GM18526 (cell line): ENCODE measurements around the gene PPM1F.

Experiments used
- POLR2A ChIP-seq: IDR thresholded peaks from 3 replicates; pipeline ENCODE4 v1.6.1; 2011; ENCODE audit not compliant: insufficient read length; ENCODE audit errors: extremely low read depth

Gene PPM1F

DNA sequence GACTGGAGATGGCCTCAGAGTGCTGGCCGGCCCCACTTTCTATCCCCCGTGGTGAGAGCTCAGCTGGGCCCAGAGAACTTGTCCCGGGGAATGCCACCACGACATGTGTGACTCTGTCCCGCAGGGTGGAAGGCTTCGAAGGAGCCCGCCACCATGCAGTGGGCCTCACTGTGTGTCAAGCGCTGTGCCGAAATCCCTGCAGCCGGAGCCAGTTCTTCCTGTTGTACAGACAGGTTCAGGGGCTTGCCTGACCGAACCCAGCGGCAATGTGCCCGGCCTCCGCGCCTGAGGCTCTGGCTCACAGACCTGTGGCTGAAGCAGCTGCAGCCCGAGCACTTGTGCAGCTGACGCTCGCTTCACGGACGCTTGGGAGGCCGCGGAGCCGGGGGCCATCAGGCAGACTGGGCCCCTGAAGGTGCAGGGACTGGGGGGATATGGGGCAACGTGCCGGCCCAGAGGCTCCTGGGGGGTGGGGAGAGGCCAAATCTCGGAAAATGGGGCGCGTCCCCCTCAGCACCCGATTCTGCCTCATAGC is 650 bp downstream of the PPM1F start:
- TF ChIP-seq POLR2A, result no peak

DNA sequence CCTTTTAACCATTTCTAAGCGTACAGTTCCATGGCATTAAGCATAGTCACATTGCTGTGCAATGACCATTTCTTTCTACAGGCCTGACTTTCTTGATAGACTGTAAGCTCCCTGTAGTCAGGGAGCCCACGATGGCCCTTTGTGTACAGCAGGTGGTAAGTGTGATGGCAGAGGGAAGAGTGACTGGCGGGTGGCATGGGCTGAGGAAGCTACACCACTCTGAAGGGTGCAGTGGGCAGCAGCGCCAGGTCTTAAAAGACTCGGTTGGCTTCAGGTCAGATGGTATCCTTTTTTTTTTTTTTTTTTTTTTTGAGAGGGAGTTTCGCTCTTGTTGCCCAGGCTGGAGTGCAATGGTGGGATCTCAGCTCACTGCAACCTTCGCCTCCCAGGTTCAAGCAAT is 1.6 kb downstream of the PPM1F start:
- no peak for TF ChIP-seq POLR2A

DNA sequence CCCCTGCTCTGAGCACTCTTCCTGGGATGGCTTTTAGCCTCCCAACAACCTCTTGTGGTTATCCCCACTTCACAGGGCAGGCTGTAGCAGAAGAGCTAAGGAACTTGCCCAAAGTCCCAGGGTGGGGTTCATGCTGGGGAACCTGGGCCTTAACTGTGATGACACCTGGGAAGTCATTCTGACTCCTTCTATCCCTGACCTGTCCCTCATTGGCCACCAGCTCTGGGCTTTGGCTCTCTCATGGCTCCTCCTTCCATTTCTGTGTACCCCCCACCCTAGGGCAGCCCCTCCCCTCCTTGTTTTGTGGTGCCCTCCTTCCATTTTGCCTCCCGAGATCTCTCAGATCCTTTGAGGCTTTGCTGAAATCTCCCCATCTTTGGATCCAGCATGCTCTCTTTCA is 2.7 kb downstream of the PPM1F start:
- TF ChIP-seq POLR2A, result no peak

DNA sequence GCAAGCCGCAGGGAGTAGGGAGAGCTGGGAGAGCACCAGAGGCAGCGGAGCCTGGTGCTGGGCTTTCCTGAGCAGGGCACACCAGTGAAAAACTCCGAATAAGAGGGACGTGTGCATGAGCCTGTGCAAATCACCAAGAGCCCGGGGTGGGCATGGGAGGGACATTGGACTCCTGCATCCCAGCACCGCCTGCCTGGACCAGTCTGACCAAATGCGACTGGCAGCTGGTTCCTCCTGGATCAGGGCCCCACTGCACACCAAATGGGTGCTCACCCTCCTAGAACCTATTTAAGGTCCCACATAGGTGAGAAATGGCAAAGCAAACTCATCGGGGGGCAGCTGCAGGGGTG is 3.1 kb downstream of the PPM1F start:
- no peak for TF ChIP-seq POLR2A

- no peak for TF ChIP-seq POLR2A
Measured at GRCh38 chr22:21948824-21949568, 3.7 kb downstream of the PPM1F start.

DNA sequence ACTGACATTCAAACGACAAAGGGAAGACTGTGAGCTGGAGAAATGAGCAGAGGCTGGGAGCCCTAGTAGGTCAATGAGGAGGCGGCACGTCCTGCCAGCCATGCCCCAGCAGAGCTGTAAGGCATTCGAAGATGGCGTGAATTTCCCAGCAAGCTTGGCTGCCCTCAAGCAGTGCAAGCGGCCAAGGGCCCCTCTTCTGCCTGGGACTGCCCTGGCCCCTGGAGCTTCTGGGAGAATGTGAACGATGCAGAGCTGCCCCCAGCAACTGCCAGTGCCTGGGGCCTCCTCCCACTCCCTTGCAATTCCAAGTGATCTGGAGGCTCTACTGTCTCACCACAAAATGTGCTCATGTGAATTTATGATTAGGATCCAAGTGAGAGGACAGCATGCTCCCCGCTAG is 4.3 kb downstream of the PPM1F start:
- TF ChIP-seq POLR2A, result no peak

DNA sequence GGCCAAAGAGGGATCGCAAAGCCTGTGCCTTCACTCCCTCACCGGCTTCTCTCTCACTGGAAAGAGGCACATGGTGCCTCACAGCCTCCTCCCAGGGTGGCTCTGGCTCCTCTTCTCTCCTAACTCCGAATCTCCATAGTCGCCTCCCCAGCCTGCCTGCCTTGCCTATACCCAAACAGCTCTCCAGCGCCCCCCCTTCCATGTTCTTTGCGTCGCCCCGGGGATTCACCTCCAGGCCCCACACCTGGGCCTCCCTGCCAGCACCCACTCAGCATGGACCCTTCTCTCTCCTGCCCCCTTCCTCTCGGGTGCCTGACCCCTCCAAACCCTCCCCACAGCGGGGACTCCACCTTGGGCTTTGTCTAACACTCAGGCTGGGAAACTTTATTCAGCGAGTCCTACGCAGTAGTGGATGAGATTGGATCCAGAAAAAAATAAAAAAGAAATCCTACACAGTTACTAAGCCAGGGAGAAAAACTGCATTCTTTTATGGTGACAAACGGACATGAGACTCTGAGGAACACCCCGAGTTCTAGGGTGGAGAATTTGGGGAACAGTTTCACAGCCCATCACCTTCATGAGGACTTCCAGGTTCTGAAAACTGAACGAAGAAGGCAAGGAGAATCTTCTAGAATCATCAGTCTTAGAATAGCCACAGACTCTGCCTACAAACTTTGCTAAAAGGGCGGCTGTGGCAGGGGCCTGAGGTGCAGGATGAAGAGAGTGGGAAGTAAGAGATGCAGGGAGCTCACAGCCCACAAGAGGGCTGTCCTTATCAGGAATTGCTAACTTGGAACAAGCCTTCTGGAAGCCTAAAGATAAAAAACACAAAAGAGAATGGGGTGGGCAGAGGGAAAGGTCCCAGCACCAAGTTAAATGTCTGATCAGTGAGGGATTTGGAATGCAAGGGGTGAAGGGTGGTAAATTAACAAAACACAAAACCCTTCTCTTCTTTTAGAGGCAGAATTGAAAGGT is 5.3 kb downstream of the PPM1F start:
- TF ChIP-seq POLR2A, result no peak

- no peak for TF ChIP-seq POLR2A
Measured at GRCh38 chr22:21946262-21946925, 6.3 kb downstream of the PPM1F start.

GRCh38 chr22:21945453-21946261 is 7.0 kb downstream of the PPM1F start:
- TF ChIP-seq POLR2A, result no peak

GRCh38 chr22:21944871-21945270 is 7.8 kb downstream of the PPM1F start:
- TF ChIP-seq POLR2A, result no peak

DNA sequence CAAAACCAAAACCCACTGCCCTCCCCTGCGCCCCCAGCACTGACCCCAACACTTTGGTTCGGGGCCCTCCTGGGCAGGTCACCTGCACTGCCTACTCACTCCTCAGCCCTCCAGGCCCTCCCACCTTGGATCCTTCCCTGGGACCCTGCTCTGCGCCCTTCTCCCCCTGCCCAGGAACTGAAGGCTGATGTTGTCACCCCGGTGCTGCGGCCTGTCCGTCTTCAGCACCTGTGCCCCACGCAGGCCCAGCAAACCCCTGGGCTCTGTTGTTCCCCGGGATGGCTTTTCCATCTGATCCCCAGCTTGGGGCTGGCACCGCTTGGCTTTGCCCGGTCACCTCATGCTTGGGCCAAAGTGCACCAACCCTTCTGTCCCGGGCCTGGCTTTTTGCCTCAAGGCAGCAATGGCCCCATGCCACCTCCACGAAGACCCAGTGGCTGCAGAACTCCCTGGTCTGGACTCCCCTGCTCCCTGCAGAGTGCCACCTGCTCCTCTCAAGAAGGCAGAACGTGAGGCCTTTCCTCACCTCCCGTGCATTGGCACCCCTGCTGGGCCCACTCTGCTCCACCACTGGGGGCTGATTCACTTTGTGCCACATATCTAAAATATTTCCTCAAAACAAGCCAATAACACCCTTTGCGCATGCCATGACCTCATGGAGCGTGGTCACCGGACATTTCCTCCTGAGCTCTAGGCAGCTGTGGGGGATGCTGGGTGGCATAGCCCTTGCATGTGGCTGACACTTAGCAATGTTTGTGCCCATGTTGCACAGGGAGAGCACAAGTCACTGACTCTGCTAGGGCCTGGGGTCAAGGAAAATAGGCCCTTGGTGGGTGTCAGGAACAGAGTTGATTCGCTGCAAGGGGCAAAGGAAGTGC is 8.8 kb downstream of the PPM1F start:
- TF ChIP-seq POLR2A, result no peak

- TF ChIP-seq POLR2A, result no peak
Measured at GRCh38 chr22:21942407-21943343, 10.0 kb downstream of the PPM1F start.

DNA sequence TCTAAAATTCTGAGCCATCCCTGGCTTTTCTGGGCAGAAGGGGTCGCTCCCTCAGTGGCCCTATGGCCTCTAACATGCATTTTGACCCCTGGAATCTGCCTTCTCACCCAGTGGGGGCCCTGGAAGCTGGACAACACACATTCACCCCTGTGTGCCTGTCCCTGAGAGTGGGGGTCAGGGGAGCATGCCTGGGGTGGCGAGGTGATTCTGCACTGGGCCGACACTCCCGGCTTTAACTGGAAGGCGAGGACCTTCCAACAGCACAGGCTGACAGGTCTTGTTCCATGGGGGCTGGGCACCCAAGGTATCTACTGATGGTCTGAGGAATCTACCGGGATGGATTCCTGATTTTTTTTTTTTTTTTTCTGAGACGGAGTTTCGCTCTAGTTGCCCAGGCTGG is 10.7 kb downstream of the PPM1F start:
- TF ChIP-seq POLR2A, result no peak
